NCI-H524 (cell line): ENCODE data around the gene PRR29.
A peak's percentile ranks its signal among the peaks of the same experiment; 100 is the strongest.
"Not testable (repeated sequence)": the region's sequence is repeated elsewhere in the genome, so short reads cannot be mapped to it uniquely, and the experiment has no call there.

Experiments used
- DNase-seq, 2 experiments: peaks; one replicate each; lab custom pipeline; 2025; lab: John Stamatoyannopoulos, UW

PRR29 gene

DNA sequence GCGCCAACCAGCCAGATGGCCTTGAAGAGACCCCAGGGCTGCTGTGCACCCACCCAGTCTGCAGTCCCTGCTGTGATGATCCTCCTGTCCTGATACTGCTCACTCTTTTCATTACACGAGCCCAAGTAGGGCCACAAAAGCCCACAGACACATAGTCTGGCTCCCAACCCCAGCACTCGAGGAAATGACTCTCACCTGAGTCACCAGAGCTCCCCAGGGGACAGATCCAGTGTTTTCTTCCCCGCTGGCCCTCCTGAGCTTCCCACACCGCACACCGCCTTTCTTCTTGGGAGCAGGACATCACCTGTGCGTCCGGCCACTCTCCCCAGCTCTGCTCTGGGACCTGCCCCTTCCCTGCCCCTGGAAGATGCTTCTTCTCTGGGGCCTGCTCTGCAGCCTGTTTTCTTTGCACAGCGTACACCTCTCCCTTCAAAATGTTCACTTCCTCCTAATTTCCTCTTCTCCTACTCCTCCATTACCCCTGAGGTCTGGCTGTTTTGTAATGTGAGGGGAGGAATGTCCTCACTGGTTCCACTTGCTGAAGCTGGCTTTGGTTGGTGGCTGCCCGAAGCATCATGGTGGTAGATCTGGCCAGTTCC is 23.5 kb upstream of the PRR29 start:
- DNase-seq = peak in 1 of 2 experiments; percentile 57

DNA sequence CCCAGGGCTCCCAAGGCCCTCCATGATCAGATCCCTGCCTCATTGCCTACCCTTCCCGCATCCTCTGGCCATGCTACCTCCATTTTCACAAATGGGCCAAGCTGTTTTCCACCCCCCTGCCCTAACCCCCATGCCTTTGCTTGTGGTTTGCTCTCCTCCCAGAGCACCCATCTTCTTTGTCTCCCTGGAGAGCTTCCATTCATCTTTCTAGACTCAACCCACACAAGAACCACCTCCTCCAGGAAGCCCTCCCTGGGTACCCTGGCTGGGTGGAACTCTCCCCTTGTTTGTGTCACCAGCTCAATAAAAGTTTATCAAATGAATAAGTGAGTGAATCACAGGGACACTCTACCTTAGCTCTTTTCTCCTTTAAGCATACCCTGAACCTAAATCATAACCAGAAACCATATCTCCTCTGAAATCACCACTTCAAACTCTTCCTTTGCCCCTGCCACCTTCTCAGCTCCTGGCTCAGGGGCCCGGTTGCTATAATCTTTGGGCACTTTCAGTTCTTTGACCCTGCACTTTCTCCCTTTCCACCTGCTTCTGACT is 22.5 kb upstream of the PRR29 start:
- DNase-seq = no peak

DNA sequence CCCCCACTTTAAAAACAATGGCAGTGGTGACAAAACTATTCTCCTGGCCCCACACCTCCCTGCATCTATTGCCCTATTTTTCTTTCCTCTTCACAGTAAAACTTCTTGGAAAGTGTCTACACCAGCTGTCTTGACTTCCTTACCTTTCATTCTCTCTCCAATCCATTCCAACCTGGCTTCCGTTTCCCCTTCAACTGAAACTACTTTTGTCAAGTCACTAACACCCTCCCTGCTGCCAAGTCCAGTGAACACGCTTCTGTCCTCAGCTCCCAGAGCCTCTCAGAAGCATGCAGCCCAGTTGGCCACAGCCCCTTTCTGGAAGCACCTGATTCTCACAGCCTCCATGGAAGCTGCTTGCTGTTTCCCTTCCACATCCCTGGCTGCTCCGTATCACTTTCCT is 21.4 kb upstream of the PRR29 start:
- DNase-seq = no peak

DNA sequence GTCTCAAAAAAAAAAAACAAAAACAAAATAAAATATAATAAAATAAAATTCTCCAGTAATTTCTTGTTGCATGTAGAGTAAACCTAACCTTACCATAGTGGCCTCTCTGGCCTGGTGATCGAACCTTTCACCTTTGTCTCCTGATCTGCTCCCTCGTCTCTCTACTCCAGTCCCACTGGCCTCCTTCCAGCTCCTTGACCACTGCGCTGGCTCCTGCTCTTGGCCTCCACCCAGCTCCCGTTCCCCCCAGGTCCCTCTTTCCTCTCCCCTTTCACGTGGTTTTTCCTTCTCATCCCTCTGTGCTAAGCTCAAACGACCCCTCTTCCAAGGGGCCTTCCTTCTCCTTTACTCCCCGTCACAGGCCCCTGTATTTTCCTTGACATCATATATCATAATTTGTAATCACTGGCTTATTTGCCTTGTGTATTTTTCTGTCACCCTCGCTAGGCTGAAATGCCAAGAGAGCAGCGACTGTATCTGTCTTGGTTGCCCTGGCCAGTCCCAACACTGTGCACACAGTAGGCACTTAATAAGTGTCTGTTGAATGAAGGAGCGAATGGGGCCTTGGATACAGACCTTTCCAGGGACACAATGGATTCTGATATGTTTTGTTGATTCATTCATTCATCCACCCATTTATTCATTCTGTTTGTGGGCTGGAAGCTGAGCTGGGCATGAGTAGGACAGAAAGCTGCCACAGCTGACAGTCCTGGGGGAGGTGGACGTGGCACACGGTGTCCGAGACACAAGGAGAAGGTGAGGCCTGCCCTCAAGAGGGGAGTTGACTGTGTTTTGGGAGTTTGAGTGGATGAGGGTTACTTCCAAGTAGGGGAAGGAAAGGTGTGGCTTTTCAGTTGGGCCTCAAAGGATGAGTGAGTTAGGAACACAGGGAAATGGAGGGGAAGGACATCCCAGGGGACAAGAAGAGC is 19.6 kb upstream of the PRR29 start:
- no peak for DNase-seq

DNA sequence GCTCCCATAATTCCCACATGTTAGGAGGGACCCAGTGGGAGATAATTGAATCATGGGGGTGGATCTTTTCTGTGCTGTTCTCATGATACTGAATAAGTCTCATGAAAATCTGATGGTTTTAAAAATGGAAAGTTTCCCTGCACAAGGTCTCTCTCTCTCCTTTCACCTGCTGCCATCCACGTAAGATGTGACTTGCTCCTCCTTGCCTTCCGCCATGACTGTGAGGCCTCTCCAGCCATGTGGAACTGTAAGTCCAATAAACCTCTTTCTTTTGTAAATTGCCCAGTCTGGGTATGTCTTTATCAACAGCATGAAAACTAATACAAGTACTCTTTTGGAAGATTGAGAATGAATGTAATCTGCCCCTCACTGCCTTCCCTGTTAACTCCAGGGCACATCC is 15.5 kb upstream of the PRR29 start:
- not testable (repeated sequence) for DNase-seq

DNA sequence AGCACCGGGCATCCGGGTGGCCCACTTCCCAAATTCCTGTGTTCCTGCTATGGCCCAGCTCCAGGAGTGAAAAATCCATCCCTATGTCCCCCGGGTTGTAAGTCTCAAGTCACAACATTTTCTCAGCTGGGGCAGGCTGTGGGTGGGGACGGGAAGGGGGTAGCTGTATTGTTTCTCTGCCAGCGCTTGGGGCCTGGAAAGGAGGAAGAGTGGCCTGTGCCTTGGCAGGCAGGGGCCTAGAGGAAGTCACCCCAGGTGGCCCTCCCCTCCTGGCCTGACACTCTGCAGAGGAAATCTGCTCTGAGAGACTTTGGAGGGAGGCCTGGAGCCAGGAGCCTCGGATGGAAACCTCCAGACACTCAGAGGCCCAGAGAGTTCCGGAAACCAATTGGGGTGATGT is 14.8 kb upstream of the PRR29 start:
- no peak for DNase-seq

DNA sequence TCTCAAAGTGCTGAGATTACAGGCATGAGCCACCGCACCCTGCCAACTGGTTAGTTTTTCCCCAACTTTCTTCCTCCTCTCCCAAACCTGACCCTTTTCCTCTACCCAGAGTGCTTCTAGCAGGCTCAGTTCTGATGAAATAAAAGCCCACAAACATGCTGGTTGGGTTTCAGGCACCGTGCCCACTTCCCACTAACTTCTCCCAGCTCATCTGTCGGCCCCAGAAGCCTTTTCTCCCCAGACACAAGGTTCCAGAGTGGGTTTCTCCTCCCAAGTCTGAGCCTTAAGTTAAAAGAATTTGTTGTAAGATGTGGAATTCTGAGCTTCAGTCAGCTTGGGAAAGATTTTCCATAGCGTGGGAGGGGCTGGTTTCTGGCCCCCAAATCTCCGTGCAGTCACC is 13.9 kb upstream of the PRR29 start:
- DNase-seq = no peak

DNA sequence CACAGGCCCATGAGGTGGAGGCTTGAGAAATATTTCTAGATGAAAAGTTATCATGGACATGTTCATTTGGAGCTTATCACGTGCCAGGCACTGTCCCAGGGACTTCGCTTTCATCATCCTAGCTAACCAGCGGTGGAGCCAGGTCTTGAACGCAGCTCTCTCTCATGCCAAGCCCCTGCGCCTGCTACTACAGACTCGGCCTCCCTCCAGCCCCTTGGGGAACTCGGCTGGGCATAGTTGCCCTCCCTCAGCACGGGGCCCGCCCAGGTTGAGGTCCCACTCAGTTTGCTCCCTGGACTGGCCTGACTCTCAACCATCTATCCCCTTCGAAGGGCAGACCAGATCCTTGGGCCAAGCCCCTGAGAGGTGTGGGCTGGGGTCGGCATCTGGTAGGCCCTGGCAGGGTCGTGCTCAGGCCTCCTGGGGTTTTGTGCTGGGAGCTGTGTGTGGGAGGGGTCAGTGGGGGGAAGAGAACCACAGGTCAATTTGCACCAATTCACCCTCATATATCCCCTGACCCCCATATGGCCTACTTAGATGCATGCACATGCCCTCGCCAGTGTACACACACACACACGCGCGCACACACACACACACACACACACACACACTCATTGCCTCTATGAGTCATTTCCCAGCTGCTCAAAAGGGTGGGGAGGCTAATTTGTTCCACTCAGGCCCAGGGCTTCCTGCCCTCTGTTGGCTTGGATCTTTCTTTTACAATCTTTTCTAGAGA is 13.3 kb upstream of the PRR29 start:
- DNase-seq = peak in 1 of 2 experiments; percentile 28

DNA sequence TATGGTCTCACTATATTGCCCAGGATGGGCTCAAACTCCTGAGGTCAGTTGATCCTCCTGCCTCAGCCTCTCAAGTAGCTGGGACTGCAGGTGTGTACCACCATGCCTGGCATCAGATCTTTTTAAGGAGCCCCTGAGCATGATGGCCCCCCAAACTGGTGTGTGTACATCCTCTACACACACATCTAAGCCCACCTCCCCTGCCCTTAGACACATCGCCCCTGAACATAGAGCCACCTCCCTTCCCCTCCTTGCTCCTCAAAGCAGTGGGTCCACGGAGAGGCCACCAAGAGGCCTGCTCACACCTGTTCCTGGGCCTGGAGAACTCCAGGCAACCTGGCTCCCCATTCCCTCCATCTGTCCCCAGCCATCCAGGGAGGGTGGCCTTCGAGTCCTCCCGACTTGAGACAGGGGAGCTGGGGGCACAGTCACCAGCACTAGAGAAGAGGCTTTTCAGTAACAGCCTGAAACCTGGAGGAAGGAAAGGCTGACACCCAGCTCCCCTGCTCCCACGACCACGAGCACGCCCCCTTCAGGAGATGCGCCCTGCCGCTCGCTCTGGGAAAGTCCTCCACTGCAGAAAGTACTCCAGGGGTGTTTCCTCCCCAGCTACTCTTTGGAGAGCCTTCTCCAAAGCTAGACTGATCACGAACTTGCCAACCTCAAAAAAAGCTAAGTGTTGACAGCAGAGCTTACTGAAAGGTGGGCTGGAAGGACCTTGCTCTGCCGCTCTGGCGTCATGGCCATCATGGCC is 12.6 kb upstream of the PRR29 start:
- peak in 1 of 2 experiments; percentile 22 for DNase-seq

DNA sequence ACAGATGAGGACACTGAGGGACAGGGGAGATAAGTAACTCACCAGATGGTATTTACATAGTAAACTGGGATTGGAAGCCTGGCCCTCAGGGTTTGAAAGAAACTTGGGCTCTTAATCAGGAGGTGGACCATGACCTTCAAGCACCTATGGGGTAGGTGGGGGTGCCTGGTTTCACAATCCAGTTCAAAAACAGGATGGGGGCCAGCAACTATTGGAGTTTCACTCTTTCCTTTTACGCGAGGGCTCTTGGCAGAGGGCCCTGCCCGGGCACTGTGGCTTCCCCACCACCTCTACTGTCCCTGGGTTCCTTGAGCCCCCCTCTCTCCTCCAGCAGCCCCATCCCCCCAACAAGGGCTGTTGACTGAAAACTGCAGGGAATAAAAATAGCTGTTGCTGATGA is 11.3 kb upstream of the PRR29 start:
- peak in 1 of 2 experiments; percentile 41 for DNase-seq

DNA sequence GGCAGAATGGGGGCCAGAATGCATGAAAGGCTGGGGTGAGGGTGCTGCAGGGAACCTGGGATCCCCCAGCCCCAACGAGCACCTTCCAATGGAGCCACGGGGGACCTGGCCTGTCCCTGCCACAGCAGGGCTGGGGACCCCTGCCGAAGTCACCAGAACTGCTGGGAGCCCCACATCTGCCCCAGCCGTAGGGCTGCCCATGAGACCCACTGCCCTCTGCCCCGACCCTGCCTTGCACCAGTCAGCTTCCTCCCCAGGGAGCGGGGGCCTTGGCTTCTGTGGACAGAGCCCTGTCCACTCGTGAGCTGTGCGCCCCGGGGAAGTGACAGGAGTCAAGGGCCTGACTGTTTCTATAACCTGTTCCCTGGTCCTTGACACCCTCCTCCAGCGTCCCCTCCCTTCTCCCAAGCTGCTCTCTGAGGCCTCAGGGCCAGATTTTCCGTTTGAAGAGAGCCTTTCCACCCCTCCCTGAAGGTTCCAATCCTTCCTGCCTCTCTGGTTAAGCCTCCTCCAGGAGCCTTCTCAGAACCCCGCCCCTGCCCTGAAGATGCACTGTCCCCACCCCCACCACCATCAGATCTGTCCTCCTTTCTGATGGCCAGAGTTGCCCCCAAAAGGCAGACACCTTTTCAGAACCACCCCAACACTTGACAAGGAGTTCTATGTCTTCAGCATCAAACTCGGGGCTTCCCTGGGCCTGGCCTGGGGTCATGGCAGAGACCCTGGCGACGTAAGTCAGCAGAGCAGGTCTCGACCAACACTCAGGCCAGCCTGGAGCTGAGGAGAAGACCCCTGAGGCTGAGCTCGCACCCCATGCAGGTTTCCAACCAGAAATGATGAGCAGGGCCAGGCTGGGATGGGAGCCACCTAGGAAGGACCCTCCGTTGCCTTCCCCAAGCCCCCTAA is 10.7 kb upstream of the PRR29 start:
- peak in 1 of 2 experiments; percentile 15 for DNase-seq

DNA sequence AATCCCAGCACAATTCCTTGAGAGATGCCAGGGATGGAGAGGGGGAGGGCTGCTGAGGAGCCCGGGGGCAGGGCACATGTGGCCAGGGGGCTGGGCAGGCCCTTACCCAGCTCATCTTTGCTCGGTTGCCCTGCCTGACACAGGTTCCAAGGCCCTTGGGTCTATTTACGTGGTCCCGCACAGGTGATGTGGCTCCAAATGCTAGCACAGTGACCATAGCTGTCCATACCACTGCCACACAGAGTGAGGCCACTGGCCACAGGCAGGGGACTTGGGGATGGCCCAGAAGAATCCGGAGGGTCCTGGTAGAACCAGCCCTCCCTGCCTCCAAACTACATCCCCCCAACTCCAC is 10.0 kb upstream of the PRR29 start:
- DNase-seq = no peak

DNA sequence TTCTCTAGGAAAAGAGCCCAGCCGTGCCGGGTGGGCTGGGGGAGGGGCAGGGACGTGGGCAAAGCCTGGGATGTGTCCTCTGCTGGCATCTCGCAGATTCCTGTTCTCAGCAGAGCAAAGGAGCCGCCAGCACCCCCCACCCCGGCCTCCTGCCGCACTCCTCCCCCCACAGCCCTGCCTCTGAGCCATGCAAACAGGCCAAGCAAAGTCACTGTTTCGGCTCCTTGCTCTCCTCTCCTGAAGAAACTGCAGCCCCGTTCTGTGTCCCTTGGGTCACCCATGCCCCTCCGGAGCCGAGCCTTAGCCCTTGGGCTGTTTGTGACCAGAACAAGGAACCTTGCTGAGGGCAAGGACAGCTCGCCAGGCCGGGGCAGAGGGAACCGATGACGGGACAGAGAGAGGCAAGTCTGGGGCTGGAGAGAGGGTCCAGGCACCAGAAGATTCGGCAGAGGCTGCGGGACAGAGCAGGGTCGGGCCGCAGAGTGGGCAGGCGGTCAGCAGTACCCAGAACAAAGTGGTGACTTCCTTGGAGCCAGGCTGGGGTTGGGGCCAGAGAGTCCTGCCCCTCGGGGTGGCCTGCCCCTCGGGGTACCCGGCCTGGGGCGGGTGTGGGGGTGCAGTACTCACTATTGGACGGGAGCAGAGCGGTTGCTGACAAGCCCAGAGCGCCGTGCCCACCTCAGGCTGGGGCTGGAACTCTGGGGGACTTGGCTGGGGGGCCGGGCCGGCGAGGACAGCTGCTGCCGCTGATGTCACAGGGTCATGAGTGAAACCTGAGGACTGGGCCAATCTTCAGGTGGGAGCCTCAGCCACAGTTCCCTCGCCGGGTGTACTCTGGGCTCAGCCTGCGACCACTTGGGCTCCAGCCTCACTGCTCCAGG is 9.2 kb upstream of the PRR29 start:
- DNase-seq = no peak

DNA sequence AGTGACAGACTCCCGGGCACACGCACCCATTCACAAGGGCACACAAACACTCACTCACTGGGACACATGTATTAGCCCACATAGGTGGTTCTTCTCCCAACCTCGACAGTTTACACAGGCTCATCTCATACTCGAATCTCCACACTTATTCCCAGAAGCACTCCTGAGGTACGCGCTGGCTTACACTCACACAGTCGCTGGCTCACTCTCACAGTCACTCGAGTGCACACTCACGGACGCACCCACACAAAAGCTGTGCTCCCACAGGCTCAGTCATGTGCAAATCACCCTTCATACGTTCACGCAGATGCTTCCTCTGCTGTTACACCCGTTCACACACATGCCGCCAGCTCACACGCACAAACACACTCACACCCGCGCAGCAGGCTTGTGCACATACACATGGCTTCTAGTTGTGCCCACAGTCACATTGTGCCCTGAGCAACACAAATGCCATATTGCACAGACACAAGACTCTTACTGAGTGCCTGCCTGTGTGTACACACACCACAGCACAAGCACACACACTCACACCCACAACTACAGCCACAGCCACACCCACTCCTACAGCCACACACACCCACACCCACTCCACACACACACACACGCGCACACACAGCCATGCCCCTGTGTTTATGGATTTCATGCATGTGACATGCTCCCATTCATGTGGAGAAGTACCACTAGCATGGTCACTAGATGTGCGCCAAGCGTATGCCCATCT is 8.4 kb upstream of the PRR29 start:
- DNase-seq = no peak

DNA sequence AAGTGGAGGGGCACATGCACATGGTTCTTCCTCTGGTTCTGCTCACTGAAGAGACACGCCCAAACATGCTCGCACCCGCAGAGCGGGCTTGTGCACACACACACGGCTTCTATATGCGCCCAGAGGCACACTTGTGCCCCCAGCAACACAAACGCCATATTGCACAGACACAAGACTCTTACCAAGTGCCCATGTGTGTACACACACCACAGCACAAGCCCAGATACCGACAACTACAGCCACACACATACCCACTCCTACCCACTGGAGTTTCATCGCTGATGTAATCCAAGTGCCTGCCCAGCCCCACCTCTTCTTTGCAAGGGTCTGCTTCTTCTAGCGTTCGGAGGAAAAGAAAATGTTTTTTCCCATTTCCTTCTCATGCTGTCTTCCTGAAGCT is 6.5 kb upstream of the PRR29 start:
- no peak for DNase-seq

DNA sequence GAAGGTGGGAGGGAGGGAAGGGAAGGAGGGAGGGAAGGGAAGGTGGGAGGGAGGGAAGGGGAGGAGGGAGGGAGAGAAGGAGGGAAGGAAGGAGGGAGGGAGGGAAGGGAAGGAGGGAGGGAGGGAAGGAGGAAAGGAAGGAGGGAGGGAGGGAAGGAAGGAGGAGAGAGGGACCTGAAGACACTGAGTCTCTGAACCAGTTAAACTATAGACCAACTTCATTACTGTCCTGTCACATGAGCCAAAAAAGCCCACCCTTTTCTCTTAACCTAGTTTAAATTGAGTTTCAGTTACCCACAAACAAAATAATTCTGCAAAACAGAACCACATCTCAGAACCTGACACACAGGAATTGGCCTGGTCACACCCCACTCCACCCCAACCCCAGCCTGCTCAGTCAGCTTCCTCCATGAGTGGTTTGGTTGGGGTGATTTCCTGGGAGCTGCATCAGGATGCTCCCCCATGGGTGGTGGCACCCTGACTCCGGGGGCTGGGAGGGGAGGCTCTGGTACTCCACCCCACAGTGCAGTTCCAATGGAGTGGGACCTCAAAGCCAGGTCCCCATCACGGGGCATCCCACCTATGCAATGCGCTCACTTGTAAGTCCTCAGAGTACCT is 4.7 kb upstream of the PRR29 start:
- DNase-seq = no peak

DNA sequence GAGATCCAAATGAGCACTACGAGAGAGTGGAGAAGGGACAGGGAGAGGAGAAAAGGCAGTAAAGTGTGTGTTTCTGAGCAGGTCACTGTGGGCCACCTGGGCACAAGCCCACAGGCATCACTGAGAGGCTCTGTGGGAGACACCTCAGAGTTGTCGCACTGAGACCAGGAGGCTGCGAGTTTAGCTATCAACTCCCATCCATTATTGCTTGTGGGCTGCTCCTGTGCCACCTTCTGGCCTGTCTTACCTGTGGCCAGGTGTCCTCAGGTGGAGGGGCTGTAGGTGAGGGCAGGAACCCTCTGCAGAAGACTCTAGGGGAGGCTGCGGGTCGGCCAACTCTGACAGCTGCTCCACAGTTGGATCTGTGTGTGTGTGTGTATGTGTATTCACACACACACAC is 2.5 kb upstream of the PRR29 start:
- no peak for DNase-seq

DNA sequence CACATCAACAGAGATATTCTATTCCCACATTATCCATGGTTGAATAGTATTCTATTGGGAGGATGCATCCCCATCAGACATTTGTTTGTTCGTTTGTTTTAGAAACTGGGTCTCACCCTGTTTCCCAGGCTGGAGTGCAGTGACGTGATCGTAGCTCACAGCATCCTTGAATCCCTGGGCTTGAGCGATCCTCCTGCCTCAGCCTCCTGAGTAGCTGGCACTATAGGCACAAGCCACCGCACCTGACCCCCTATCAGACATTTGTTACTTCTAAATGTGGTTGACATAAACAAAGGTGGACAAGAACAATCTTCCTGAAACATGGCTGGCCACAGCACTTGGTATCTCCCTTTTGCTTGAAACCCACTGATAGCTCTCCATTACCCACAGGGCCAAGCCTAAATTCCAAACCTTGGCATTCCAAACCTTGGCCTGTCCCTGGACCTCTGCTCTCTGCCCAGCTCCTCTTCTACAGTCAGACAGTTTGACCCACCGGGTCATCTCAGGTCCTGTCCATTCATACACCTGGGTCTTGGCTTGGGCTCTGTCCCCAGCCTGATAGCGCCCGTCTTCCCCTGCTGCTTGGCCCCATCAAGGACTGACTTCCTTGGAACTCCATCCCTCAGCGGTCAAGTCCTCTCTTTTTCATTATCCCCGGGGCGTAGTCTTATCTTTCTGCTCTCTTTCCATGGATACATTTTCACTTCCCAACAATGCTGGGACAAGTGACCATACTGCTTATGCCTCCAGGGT is 1.5 kb upstream of the PRR29 start:
- no peak for DNase-seq
